Keratinocyte (primary cell): Measurements from ENCODE around the gene WWC1. TPM values are rescaled to one million over a fixed set of nuclear protein-coding genes. Genes with fewer than 3 reads are reported as not detected.

Experiments used
- DNase-seq: peaks from one replicate; pipeline ENCODE4 v3.0.0-alpha.2; 2011; ENCODE audit warnings: low read depth, missing footprints, low spot score
- FAIRE-seq: peaks from 2 replicates; lab custom pipeline; 2011; peaks lifted over from hg19 to GRCh38; lab: Jason Lieb, UNC
- H2AFZ ChIP-seq: 2 replicates; pipeline ENCODE4 v1.6.0; 2012; ENCODE audit warnings: low read length, control low read depth, inconsistent platforms; ENCODE audit not compliant: control insufficient read depth
- H3K27ac ChIP-seq: 2 replicates; pipeline ENCODE4 v1.5.1; 2011; ENCODE audit warnings: low read length; ENCODE audit not compliant: control insufficient read depth, insufficient read depth
- H3K27me3 ChIP-seq: 3 replicates; pipeline ENCODE4 v1.6.0; 2011; ENCODE audit warnings: low read length; ENCODE audit not compliant: control insufficient read depth, insufficient read depth; ENCODE audit errors: extremely low read depth
- H3K36me3 ChIP-seq, 2 experiments: 2 replicates in 1 of 2; 3 replicates in 1 of 2; pipeline ENCODE4 v1.5.1; 2011; ENCODE audit warnings: low read length in 2 of 2, mild to moderate bottlenecking in 1 of 2; ENCODE audit not compliant: control insufficient read depth in 2 of 2, insufficient read depth in 2 of 2; ENCODE audit errors: extremely low read depth in 1 of 2
- H3K4me1 ChIP-seq: 3 replicates; pipeline ENCODE4 v1.5.1; 2011; ENCODE audit warnings: low read length; ENCODE audit not compliant: control insufficient read depth, insufficient read depth; ENCODE audit errors: extremely low read depth
- H3K4me2 ChIP-seq: 3 replicates; pipeline ENCODE4 v1.6.0; 2011; ENCODE audit warnings: low read depth, low read length; ENCODE audit not compliant: control insufficient read depth, insufficient read depth; ENCODE audit errors: extremely low read depth
- H3K4me3 ChIP-seq, 3 experiments: fragments of 200-600 bp in 1 of 3; sonication (generic) in 1 of 3; 2 replicates in 2 of 3; 3 replicates in 1 of 3; pipeline ENCODE4 v1.5.1; 2011 to 2016; ENCODE audit warnings: low read length in 3 of 3, mild to moderate bottlenecking in 3 of 3, control low read depth in 2 of 3, inconsistent platforms in 1 of 3, low read depth in 1 of 3, mixed read lengths in 1 of 3, mixed run types in 1 of 3, moderate library complexity in 1 of 3; ENCODE audit not compliant: control insufficient read depth in 2 of 3, insufficient read depth in 2 of 3; ENCODE audit errors: extremely low read depth in 1 of 3
- H3K79me2 ChIP-seq: 2 replicates; pipeline ENCODE4 v1.6.0; 2012; ENCODE audit warnings: low read length; ENCODE audit not compliant: control insufficient read depth, insufficient read depth
- H3K9ac ChIP-seq: 3 replicates; pipeline ENCODE4 v1.6.0; 2011; ENCODE audit warnings: low read length; ENCODE audit not compliant: control insufficient read depth, insufficient read depth; ENCODE audit errors: extremely low read depth
- H3K9me1 ChIP-seq: 3 replicates; pipeline ENCODE4 v1.6.0; 2011; ENCODE audit warnings: low read length; ENCODE audit not compliant: control insufficient read depth, insufficient read depth; ENCODE audit errors: extremely low read depth
- H3K9me3 ChIP-seq: 2 replicates; pipeline ENCODE4 v1.5.1; 2012; ENCODE audit warnings: low read depth, low read length; ENCODE audit not compliant: control insufficient read depth
- H4K20me1 ChIP-seq: 3 replicates; pipeline ENCODE4 v1.6.0; 2011; ENCODE audit warnings: low read length; ENCODE audit not compliant: control insufficient read depth, insufficient read depth; ENCODE audit errors: extremely low read depth
- CTCF ChIP-seq, 3 experiments: IDR thresholded peaks in 1 of 3; conservative IDR thresholded peaks in 1 of 3; optimal IDR thresholded peaks in 1 of 3; 2 replicates in 2 of 3; 3 replicates in 1 of 3; pipeline versions ENCODE3 to v1.5.1; 2011; ENCODE audit warnings: low read length in 3 of 3, mild to moderate bottlenecking in 3 of 3, moderate library complexity in 2 of 3, control low read depth in 1 of 3, inconsistent platforms in 1 of 3; ENCODE audit not compliant: insufficient read depth in 2 of 3; ENCODE audit errors: extremely low read depth in 1 of 3
- EZH2 ChIP-seq: IDR thresholded peaks from one replicate; pipeline ENCODE4 v1.6.1; 2012; ENCODE audit warnings: inconsistent platforms, mild to moderate bottlenecking, low read length, moderate library complexity
- dilution Hi-C: fragments of 300-500 bp; cut with MboI; formaldehyde crosslinking; loops from one replicate; pipeline ENCODE4 v1.7.0; 2020; ENCODE audit warnings: low sequenced_read_pairs; ENCODE audit not compliant: extremely low pct_ligation_motif_present
- polyA plus RNA-seq, 5 experiments: library from polyadenylated mRNA; depleted of rRNA in 3 of 5; stranded (reverse) in 3 of 5; stranded (forward) in 1 of 5; unstranded in 1 of 5; fragments of >200 nt; gene quantifications; 1 replicate in 1 of 5; 2 replicates in 3 of 5; 3 replicates in 1 of 5; pipeline versions ENCODE4 v1.2.1 to v1.2.3, GENCODE V29; 2011 to 2012; ENCODE audit warnings: missing spikeins in 2 of 5, low read depth in 1 of 5, low replicate concordance in 1 of 5

Gene WWC1
- polyA plus RNA-seq, 1 donor (not counting 4 experiments of a cell fraction or from before 2014, with no cell fraction given) = 19.8 TPM

- H3K36me3 ChIP-seq = peaks cover 28 to 43% of the 10 kb centered on the region in 2 experiments
- H3K4me2 ChIP-seq = no peak overlapping the region
- DNase-seq (no peak), FAIRE-seq (no peak)
- no peaks in the 10 kb centered on the region for H3K9me3 ChIP-seq
- H3K79me2 ChIP-seq = no peaks in the 10 kb centered on the region
- TF ChIP-seq EZH2 (no peak), CTCF (optimal IDR thresholded peaks at IDR 0.05 in 1 of 3, IDR thresholded peaks at IDR 0.05 in 1 of 3, conservative IDR thresholded peaks at IDR 0.05 in 1 of 3; ENCODE audit: extremely low read depth in 1 of 3, insufficient read depth in 2 of 3, low read length in 3 of 3) (no peak)
- no peaks in the 10 kb centered on the region for H3K9me1 ChIP-seq
- no peaks in the 10 kb centered on the region for H4K20me1 ChIP-seq
- H3K4me1 ChIP-seq = peaks cover 36% of the 10 kb centered on the region
- H3K4me3 ChIP-seq = no peak overlapping the region
- H3K27ac ChIP-seq = no peak overlapping the region
- no peak overlapping the region for H2AFZ ChIP-seq
- H3K9ac ChIP-seq = no peak overlapping the region
- dilution Hi-C loops = no loop called here
- H3K27me3 ChIP-seq = no peaks in the 10 kb centered on the region
Observed at GRCh38 chr5:168411871-168412270, 120.4 kb downstream of the WWC1 start.

GRCh38 chr5:168413062-168413461 lies 121.6 kb downstream of the WWC1 start:
- dilution Hi-C loops = no loop called here
- peak; percentile 91 for FAIRE-seq

More at GRCh38 chr5:168413062-168413461, 121.6 kb downstream of the WWC1 start:
- Histone ChIP-seq H3K4me1 (peaks cover 36% of the 10 kb centered on the region), H3K9me3 (no peaks in the 10 kb centered on the region), H3K27ac (no peak overlapping the region), H2AFZ (no peak overlapping the region), H3K9ac (no peak overlapping the region), H3K79me2 (no peaks in the 10 kb centered on the region), H3K36me3 (peaks cover 29 to 43% of the 10 kb centered on the region in 2 experiments), H3K27me3 (no peaks in the 10 kb centered on the region), H4K20me1 (no peaks in the 10 kb centered on the region), H3K9me1 (no peaks in the 10 kb centered on the region), H3K4me3 (no peak overlapping the region), H3K4me2 (no peak overlapping the region)
- DNase-seq = peak; percentile 57
- TF ChIP-seq EZH2 = no peak
- TF ChIP-seq CTCF (optimal IDR thresholded peaks at IDR 0.05 in 1 of 3, IDR thresholded peaks at IDR 0.05 in 1 of 3, conservative IDR thresholded peaks at IDR 0.05 in 1 of 3; ENCODE audit: extremely low read depth in 1 of 3, insufficient read depth in 2 of 3, low read length in 3 of 3) = no peak
